Measurements from ENCODE around the gene ARL8A.
A peak's percentile ranks its signal among the peaks of the same experiment; 100 is the strongest.
"Not testable (repeated sequence)": the region's sequence is repeated elsewhere in the genome, so short reads cannot be mapped to it uniquely, and the experiment has no call there.

Gene ARL8A

GRCh38 chr1:202121006-202121405 is 23.5 kb downstream of the ARL8A start:
- ChIA-PET CTCF (interaction anchor here (1.3 to 9.9 kb wide), 6 partner anchors 13 to 225 kb away, joined by 3 to 99 read pairs (median 46); partner anchors contain the start of gene ELF3), POLR2A (no interaction called here)
- no peak for TF ChIP-seq CTCF (IDR thresholded peaks at IDR 0.05; ENCODE audit: control extremely low read depth, extremely low read depth, low read depth, missing control alignments)
- no peak for DNase-seq (ENCODE audit: extremely low spot score)

GRCh38 chr1:202117898-202118371 is 26.6 kb downstream of the ARL8A start:
- no peak for DNase-seq (ENCODE audit: extremely low spot score)
- no peak for TF ChIP-seq CTCF (IDR thresholded peaks at IDR 0.05; ENCODE audit: control extremely low read depth, extremely low read depth, low read depth, missing control alignments)
- ChIA-PET CTCF (interaction anchor here (0.8 to 9.9 kb wide), 14 partner anchors 9 to 240 kb away, joined by 3 to 99 read pairs (median 4); partner anchors contain the start of gene ELF3), POLR2A (no interaction called here)

GRCh38 chr1:202116287-202116686 is 28.2 kb downstream of the ARL8A start:
- no peak for TF ChIP-seq CTCF (IDR thresholded peaks at IDR 0.05; ENCODE audit: control extremely low read depth, extremely low read depth, low read depth, missing control alignments)
- no peak for DNase-seq (ENCODE audit: extremely low spot score)
- CTCF ChIA-PET: interaction anchor here (1.2 to 4.4 kb wide), 2 partner anchors 19 to 221 kb away, joined by 3 to 28 read pairs; no protein-coding TSS in a partner anchor
- POLR2A ChIA-PET: interaction anchor here (0.6 kb wide), 1 partner anchor 125 kb away, joined by 4 read pairs; no protein-coding TSS in a partner anchor

- ChIA-PET POLR2A (no interaction called here), CTCF (interaction anchor here (0.9 to 2.0 kb wide), 10 partner anchors 9 to 227 kb away, joined by 3 to 9 read pairs (median 4); partner anchors contain the start of genes ELF3 and GPR37L1)
- peak; percentile 68 for DNase-seq (ENCODE audit: extremely low spot score)
- no peak for TF ChIP-seq CTCF (IDR thresholded peaks at IDR 0.05; ENCODE audit: control extremely low read depth, extremely low read depth, low read depth, missing control alignments)
Observed at GRCh38 chr1:202113690-202114300, 30.7 kb downstream of the ARL8A start.

GRCh38 chr1:202112859-202113689 is 31.5 kb downstream of the ARL8A start:
- ChIA-PET CTCF (interaction anchor here (0.8 to 2.0 kb wide), 9 partner anchors 10 to 284 kb away, joined by 3 to 9 read pairs (median 4); partner anchors contain the start of genes ELF3, GPR37L1 and IPO9), POLR2A (no interaction called here)
- TF ChIP-seq CTCF (IDR thresholded peaks at IDR 0.05; ENCODE audit: control extremely low read depth, extremely low read depth, low read depth, missing control alignments): no peak
- DNase-seq (ENCODE audit: extremely low spot score): no peak

- POLR2A ChIA-PET; DNase-seq (ENCODE audit: extremely low spot score): not testable (repeated sequence)
- CTCF ChIA-PET: interaction anchor here (2.0 kb wide), 2 partner anchors 24 to 111 kb away, joined by 7 to 9 read pairs; no protein-coding TSS in a partner anchor
Observed at GRCh38 chr1:202111589-202111988, 32.9 kb downstream of the ARL8A start.
